ENCODE measurements around the gene MEP1A.
"Not testable (repeated sequence)": the region's sequence is repeated elsewhere in the genome, so short reads cannot be mapped to it uniquely, and the experiment has no call there.

MEP1A gene, protein sequence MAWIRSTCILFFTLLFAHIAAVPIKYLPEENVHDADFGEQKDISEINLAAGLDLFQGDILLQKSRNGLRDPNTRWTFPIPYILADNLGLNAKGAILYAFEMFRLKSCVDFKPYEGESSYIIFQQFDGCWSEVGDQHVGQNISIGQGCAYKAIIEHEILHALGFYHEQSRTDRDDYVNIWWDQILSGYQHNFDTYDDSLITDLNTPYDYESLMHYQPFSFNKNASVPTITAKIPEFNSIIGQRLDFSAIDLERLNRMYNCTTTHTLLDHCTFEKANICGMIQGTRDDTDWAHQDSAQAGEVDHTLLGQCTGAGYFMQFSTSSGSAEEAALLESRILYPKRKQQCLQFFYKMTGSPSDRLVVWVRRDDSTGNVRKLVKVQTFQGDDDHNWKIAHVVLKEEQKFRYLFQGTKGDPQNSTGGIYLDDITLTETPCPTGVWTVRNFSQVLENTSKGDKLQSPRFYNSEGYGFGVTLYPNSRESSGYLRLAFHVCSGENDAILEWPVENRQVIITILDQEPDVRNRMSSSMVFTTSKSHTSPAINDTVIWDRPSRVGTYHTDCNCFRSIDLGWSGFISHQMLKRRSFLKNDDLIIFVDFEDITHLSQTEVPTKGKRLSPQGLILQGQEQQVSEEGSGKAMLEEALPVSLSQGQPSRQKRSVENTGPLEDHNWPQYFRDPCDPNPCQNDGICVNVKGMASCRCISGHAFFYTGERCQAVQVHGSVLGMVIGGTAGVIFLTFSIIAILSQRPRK

DNA sequence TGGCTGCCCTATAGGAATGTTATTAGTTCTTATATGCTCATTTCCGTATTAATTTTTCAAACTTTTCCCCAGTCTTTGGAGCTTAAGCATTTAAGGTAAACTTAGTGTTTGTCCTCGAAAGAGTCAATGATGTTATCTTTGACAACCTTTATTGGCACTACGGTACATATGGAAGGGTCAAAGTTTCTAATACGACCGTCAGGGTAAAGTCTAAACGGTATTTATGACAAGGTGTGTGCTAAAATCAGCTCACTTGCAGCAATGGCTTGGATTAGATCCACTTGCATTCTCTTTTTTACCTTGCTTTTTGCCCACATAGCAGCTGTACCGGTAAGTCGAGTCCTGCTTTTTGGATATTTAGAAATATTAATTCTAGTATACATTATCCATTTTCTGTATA, at the start of gene MEP1A:
TSS of gene MEP1A (plus strand) at position 252 of the 400 bp plus-strand sequence. CDS start at position 262, 10 bp downstream.
- no peak for DNase-seq

DNA sequence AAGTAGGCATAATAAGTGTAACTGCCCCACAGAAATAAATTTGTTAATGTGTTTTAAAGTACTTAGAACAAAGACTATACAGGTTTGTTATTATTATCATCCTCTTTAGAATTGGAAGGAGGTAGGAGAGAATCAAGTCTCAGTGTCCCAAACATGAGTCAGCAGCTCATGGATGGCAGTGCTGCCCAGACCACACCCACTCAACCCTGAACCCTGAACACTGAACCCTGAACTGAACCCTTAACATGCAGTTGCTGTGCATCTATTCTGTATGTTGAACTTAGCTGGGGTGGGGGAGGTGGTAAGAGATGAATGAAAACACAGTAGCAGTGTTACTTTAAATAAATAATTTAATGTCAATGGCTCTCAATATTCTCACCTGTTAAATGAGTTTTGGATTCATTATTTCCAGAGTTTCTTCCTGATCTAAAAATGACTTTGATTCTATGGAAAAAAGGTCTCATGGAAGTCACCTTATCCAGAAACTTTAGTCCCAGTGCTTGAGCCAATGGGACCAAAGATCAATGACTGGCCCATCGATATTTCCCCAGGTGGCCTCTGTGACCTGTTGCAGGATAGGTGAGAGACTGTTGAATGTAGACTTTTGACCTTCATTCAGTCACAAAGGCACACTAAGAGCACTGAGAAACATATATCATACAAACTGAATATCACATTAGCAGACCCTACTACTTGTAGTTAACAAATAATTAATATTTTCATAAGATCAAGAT, 49.6 kb upstream of the MEP1A start:
- no peak for DNase-seq

DNA sequence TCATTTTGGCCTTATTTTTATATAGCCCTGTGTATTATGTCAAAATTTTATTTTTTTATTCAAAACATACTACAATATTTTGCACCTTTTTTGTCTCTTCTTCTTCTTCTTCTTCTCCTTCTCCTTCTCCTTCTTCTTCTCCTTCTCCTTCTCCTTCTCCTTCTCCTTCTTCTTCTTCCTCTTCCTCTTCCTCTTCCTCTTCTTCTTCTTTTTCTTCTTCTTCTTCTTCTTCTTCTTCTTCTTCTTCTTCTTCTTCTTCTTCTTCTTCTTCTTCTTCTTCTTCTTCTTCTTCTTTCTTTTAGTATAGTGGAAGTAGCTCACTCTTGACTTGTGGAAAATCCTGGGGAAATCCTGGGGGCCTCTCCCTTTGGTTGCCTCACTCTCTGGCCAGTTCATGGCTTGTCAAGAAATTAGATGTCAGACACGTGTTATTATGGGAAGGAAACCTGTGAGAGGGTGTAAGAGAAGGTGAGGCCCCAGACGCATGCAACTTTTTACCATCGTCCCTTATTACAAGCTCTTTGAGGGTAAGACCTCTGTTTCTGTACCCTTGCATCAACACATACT, 48.9 kb upstream of the MEP1A start:
- not testable (repeated sequence) for DNase-seq

DNA sequence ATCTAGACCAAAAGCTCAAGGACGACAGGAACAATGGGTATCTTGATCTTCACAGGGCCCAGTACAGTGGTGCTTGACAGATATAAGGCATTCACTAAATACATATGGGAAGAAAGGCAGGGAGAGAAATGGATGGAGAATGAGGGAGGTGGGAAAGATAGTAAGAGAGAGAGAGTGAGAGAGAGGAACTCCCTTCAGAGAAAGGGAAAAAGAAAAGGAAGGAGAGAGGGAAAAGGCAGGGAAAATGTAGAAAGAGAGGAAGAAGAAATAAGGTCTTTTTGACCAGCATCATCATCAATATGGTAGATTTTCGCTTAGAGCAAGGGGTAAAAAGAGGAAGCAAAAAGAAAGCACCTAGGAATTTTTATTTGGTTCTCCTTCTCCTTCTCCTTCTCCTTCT, 47.2 kb upstream of the MEP1A start:
- no peak for DNase-seq

- DNase-seq, result no peak
Observed at GRCh38 chr6:46746696-46747095, 46.5 kb upstream of the MEP1A start, which contains the start of gene ANKRD66. ANKRD66 (plus strand) TSS chr6:46746933; CDS start chr6:46751949, 5,016 bp downstream.

DNA sequence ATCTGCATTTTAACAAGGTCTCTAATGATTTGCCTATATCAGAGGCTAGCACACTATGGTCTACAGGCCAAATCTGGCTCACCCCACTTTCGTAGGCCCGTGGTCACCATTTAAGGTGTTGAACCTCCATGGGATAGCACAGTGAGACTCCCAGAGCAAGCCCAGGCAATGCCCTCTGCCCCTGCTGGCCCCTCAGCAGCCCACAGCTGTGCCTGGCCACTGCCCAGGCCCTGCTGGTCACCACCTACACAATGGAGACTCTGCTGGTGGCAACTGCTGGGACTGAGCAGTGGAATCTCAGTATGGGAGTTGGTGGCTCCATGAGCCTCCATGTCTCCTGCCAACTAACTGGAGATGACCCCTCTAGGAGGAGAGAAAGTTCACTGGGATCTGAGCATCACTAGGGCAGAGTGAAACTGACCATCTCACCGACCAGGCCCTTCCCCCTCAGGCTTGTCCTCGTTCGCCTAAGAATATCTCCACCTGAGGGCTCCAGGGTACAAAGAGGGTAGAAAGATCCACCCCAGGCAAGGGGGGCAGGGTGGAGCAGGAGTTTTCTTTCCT, 44.2 kb upstream of the MEP1A start:
- DNase-seq, result no peak

DNA sequence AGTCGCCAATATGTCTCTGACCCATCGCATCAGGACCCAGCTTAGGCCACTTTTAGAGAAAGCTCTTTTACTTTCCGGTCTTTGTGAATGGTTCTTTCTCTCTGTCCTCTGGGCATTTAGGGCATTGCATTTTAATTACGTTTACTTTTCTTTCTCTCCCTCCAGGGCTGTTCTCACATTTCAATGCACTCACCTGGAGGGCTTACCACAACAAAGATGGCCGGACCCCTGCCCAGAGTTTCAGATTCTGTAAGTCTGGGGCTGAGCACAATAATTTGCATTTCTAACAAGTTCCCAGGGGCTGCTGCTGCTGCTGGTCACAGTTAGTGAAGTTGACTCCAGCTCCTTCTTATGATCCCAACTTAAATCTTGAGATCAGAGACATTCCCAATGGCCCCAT, 43.5 kb upstream of the MEP1A start:
- DNase-seq, result no peak

GRCh38 chr6:46751658-46752057, 41.5 kb upstream of the MEP1A start:
- DNase-seq, result no peak

DNA sequence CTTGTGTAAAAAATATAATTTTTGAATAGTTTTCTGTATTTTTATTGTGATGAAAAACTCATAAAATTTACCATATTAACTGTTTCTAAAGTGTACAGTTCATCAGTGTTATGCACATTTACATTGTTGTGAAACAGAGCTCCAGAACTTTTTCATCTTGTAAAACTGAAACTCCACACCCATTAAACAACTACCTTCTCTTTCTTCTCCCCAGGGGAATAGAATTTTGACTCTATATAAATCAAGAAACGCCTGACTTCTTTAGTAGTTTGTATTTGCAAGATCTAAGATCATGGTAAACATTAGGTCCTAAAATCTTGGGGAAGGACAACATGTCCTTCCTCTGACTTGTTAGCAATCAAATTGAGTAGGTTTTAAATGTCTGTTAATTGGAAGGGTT, 37.3 kb upstream of the MEP1A start:
- no peak for DNase-seq

- DNase-seq, result no peak
Observed at GRCh38 chr6:46756469-46757213, 36.5 kb upstream of the MEP1A start.

DNA sequence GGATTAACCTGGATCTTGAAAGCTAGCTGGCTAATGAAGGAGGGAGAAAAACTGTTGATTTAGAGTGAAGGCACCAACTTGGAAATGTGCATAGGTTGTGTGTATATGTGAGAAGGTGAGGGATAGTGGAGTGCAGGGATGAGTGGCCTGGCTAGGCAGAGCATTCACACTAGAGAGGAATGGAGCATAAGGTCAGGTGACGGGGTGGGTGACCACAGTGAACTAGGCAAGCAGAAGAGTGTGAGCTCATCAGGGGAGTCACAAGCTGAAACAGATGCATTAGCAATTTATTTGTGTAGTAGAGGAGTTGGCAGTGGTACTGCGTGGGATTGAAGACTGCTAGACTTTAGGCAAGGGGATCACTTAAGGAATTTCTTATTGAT, 36.0 kb upstream of the MEP1A start:
- no peak for DNase-seq

DNA sequence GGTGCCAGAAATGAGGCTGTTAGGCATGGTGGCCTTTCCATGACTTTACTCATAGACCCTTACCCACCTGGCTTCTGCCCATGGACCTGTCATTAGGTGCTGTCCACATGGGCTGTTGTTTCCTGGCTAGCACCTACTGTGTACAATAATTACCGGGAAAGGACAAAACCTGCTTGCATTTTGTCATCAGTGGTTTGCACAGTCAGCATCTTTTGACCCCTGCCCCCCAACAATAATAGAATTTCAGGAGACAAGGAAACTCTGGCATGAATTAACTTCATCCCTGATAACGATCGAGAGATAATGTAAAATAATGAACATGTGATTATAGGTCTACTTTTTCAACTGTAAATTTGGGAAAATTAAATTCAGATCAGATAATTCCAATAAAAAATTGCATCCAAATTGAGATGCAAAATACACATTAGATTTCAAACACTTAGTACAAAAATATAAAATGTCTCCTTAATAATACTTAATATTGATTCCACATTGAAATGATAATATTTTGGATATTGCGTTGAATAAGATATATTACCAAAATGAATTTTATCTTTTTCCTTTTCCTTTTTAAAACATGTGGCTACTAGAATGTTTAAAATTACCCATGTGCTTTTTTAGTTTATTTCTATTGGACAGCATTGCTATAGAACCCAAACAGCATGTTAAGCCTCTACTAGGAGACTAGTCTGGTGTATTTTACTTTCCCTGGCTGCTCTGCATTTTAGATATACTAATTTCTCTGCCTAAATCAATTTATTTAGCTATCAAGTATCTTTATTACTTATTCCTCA, 34.0 kb upstream of the MEP1A start:
- no peak for DNase-seq

GRCh38 chr6:46760925-46761324, 32.3 kb upstream of the MEP1A start:
- no peak for DNase-seq

DNA sequence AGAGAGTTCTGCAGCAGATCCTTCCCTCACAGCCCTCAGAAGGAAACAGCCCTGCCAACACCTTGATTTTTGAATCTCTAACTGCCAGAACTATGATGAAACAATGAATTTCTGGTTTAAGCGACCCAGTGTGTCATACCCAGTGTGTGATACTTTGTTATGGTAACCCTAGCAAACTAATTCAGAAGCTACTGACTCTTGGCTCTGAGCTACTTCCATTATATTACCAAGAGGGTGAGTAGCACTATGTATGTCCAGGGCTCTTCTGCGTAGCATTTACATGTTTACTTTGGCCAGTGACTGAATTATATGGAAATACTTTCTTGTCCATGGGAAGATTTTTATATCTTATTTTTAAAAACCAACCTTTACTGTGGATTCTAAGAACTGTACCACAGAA, 29.7 kb upstream of the MEP1A start:
- no peak for DNase-seq

DNA sequence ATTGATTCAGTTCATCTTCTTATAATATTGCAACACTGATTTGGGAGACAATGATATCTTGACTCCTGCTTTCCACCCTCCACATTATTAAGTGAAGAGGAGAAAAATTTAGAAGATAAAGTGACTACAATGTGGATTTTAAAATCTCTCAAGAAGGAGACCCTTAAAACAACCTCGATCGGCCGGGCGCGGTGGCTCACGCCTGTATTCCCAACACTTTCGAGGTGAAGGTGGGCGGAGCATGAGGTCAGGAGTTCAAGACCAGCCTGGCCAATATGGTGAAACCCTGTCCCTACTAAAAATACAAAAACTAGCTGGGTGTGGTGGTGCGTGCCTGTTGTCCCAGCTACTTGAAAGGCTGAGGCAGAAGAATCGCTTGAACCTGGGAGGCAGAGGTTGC, 28.9 kb upstream of the MEP1A start:
- DNase-seq, result not testable (repeated sequence)

DNA sequence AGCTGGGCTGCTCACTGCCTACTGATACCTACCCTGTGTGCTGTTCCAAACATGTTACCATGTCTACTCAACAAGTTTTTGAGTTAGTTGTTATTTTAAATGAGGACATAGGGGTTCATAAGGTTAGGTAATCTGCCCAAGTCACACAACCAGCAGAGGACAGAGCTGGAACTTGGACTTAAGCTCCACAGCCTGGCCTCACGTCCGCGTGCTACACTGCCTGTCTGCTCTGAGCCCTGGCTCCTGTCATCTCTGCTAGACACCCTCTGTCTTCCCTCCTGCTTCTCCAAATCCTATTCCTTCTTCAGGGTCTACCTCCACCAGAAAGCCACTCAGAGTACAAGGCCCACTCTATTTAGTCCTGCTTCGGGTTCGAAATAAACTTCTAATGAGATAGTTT, 28.2 kb upstream of the MEP1A start:
- no peak for DNase-seq

- no peak for DNase-seq
Observed at GRCh38 chr6:46772016-46772415, 21.2 kb upstream of the MEP1A start.

DNA sequence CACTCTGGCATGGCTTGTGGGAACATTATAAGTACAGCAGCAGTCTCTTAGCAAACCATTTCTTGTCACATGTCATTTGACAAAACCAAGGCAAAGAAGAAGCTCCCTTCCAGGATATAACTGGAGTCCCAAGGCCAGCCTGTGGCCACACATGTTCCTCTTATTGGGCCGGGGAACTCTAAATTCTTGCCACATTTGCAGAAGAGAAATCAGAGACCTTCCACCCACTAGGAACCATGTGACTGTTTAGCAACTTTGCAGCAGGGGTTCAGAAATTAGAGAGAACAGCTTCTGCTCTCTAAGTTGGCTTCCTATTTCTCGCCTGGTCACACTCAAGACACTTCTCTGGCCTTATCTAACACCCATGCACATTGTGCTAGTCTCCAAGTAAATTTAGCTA, 20.4 kb upstream of the MEP1A start:
- no peak for DNase-seq

GRCh38 chr6:46773201-46773855, 19.9 kb upstream of the MEP1A start:
- DNase-seq, result no peak

DNA sequence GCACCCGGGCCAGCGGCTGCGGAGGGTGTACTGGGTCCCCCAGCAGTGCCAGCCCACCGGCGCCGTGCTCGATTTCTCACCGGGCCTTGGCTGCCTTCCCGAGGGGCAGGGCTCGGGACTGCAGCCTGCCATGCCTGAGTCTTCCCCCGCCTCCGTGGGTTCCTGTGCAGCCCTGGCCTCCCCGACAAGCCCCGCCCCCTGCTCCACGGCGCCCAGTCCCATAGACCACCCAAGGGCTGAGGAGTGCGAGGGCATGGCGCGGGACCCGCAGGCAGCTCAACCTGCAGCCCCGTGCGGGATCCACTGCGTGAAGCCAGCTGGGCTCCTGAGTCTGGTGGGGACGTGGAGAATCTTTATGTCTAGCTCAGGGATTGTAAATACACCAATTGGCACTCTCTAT, 18.5 kb upstream of the MEP1A start:
- not testable (repeated sequence) for DNase-seq
